Temporal lobe (tissue), 2 donors: ENCODE data around the gene TF. TPM values are rescaled to one million over a fixed set of nuclear protein-coding genes. Genes with fewer than 3 reads are reported as not detected.

Source experiments
- small RNA-seq: library from RNA; depleted of rRNA; stranded (forward); fragments of <200 nt; gene quantifications from one replicate; pipeline ENCODE3, GENCODE V24; 2014; ENCODE audit warnings: low replicate concordance
- total RNA-seq: library from RNA; depleted of rRNA; stranded (reverse); fragments of >200 nt; gene quantifications from one replicate; pipeline ENCODE4 v1.2.3, GENCODE V29; 2014

The TF gene
- total RNA-seq, 1 donor from 2014 or later = 2.7 TPM

Small RNAs within 50 kb of the gene (small RNA-seq; reads per million reads assigned to genes)
- not detected for gene RNA5SP140

Other genes starting within 250 kb of the TF start
- 89.2 TPM for gene CDV3, start 172.7 kb upstream of the TF start, total RNA-seq
- gene TOPBP1, start 84.5 kb upstream of the TF start, total RNA-seq = 51.9 TPM
- gene SRPRB, start 59.4 kb downstream of the TF start, total RNA-seq = 23.6 TPM
- gene RAB6B, start 149.5 kb downstream of the TF start, total RNA-seq = 88.3 TPM